ENCODE measurements around the gene MVB12A. TPM values are rescaled to one million over a fixed set of nuclear protein-coding genes. Genes with fewer than 3 reads are reported as not detected.

Gene MVB12A
- total RNA-seq: 10 to 100 TPM; 71.2 to 75.7 TPM

DNA sequence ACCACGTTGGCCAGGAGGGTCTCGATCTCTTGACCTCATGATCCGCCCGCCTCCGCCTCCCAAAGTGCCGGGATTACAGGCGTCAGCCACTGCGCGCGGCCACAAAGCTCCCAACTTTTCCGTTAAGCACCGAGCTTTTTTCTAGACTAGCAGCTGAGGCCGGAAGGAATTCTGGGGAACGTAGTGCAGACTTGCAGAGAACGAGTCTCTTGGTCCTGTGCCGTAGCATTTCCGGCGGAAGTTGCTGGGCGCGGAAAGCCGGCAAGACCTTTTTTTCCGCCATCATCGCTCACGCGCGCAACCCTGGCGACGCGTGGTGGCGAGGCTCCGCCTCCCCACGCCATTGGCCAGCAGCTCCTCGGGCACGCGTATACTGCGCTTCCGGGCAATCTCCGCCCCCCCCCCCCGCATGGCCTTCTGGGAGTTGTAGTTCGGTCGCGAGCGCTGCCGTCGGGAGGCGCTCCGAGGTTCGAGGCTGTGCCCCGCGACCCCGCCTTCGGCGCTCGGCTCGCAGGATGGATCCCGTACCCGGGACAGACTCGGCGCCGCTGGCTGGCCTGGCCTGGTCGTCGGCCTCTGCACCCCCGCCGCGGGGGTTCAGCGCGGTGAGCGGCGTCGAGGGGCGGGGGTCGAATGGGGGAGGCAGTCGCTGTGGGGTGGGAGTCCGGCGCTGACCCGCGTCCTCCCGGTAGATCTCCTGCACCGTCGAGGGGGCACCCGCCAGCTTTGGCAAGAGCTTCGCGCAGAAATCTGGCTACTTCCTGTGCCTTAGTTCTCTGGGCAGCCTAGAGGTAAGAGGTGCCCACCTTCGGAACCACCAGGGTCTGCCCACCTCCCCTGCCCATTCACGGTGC lies at the start of gene MVB12A:
MVB12A (plus strand) TSS at position 427 of the 854 bp plus-strand sequence; CDS start at position 516, 89 bp downstream.
- H3K4me1 ChIP-seq (replicated peaks): peaks cover 5% of the 10 kb centered on the region
- peak; percentile 97 for DNase-seq (ENCODE audit: low spot score)
- no peaks in the 10 kb centered on the region for H3K9me3 ChIP-seq
- TF ChIP-seq POLR2A (IDR thresholded peaks at IDR 0.05) (peak; percentile 48), POLR2AphosphoS5 (IDR thresholded peaks at IDR 0.05) (peak; percentile 99), CTCF (IDR thresholded peaks at IDR 0.05) (peak in 2 of 4 experiments; percentile 7 to 24)
- intact Hi-C loops (cut with DNase I): no loop called here
- under 1% methylated on average over 55 of the region's 85 CpGs for WGBS
- H3K27me3 ChIP-seq (replicated peaks; ENCODE audit: insufficient read depth): no peaks in the 10 kb centered on the region
- no peaks in the 10 kb centered on the region for H3K36me3 ChIP-seq
- H3K4me3 ChIP-seq: peak within 1 kb of the TSS; percentile 88 to 95
- H3K27ac ChIP-seq: peak within 1 kb of the TSS; percentile 72 to 73

- Histone ChIP-seq H3K27me3 (replicated peaks; ENCODE audit: insufficient read depth) (no peaks in the 10 kb centered on the region), H3K36me3 (no peaks in the 10 kb centered on the region), H3K4me3 (no peak within 1 kb of the TSS), H3K4me1 (replicated peaks) (no peaks in the 10 kb centered on the region), H3K27ac (no peak within 1 kb of the TSS), H3K9me3 (no peaks in the 10 kb centered on the region)
- no peak for DNase-seq (ENCODE audit: low spot score)
- WGBS: 72% methylated on average over 39 of the region's 39 CpGs
- intact Hi-C loops (cut with DNase I): no loop called here
- no peak for TF ChIP-seq POLR2AphosphoS5 (IDR thresholded peaks at IDR 0.05)
- TF ChIP-seq POLR2A (IDR thresholded peaks at IDR 0.05): no peak
- TF ChIP-seq CTCF (IDR thresholded peaks at IDR 0.05): no peak
These were observed 42.8 kb upstream of the MVB12A start, which contains the start of gene PLVAP for GRCh38 chr19:17376935-17377600. PLVAP (minus strand) TSS chr19:17377342; CDS start chr19:17377288, 54 bp downstream.

DNA sequence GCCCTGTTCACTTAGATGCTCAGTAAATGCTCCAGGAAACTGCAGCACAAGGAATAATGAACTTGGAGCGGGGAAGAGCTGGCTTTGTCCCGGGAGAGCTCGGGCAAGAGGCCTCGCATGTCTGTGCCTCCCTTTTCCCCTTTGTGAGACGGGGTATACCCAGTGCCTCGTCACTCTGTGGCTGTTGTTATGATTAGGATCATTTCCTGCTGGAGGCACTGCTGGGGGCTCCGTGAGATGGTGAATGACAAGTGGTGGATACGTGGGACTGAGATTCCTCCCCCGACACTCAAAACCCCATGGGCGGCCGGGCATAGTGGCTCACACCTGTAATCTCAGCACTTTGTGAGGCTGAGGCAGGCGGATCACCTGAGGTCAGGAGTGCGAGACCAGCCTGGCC lies 41.6 kb upstream of the MVB12A start:
- Histone ChIP-seq H3K4me1 (replicated peaks) (no peaks in the 10 kb centered on the region), H3K36me3 (no peaks in the 10 kb centered on the region), H3K4me3 (no peak overlapping the region), H3K27ac (no peak overlapping the region), H3K27me3 (replicated peaks; ENCODE audit: insufficient read depth) (no peaks in the 10 kb centered on the region), H3K9me3 (no peaks in the 10 kb centered on the region)
- TF ChIP-seq POLR2A (IDR thresholded peaks at IDR 0.05): no peak
- TF ChIP-seq CTCF (IDR thresholded peaks at IDR 0.05): no peak
- TF ChIP-seq POLR2AphosphoS5 (IDR thresholded peaks at IDR 0.05): no peak
- no peak for DNase-seq (ENCODE audit: low spot score)
- 67% methylated on average over 13 of the region's 13 CpGs for WGBS
- intact Hi-C loops (cut with DNase I): no loop called here

GRCh38 chr19:17379221-17379631 lies 40.6 kb upstream of the MVB12A start:
- Histone ChIP-seq H3K4me3 (no peak overlapping the region), H3K9me3 (no peaks in the 10 kb centered on the region)

More at GRCh38 chr19:17379221-17379631, 40.6 kb upstream of the MVB12A start:
- no peaks in the 10 kb centered on the region for H3K4me1 ChIP-seq (replicated peaks)
- no peaks in the 10 kb centered on the region for H3K27me3 ChIP-seq (replicated peaks; ENCODE audit: insufficient read depth)
- DNase-seq (ENCODE audit: low spot score): no peak
- H3K36me3 ChIP-seq: no peaks in the 10 kb centered on the region
- H3K27ac ChIP-seq: no peak overlapping the region
- TF ChIP-seq POLR2AphosphoS5 (IDR thresholded peaks at IDR 0.05): no peak
- TF ChIP-seq POLR2A (IDR thresholded peaks at IDR 0.05): no peak
- TF ChIP-seq CTCF (IDR thresholded peaks at IDR 0.05): no peak
- intact Hi-C loops (cut with DNase I): no loop called here
- WGBS: 45% methylated on average over 14 of the region's 14 CpGs
